ENCODE results near the gene BRPF3. TPM values are rescaled to one million over a fixed set of nuclear protein-coding genes. Genes with fewer than 3 reads are reported as not detected.

BRPF3 gene
- total RNA-seq, 1 experiment from 2014 or later, result 30.4 TPM

- no peak for TF ChIP-seq IRF1 (CRISPR knock-in tag; IDR thresholded peaks at IDR 0.05)
- no peak for TF ChIP-seq TCF7 (CRISPR knock-in tag; IDR thresholded peaks at IDR 0.05; ENCODE audit: low read depth)
Measured at GRCh38 chr6:36178544-36178943, 18.0 kb upstream of the BRPF3 start (continued).

GRCh38 chr6:36180126-36180525 lies 16.4 kb upstream of the BRPF3 start:
- ChIA-PET CTCF (no interaction called here), POLR2A (no interaction called here)
- DNase-seq (ENCODE audit: low spot score) (no peak), ATAC-seq (no peak)
- no peak overlapping the region for H3K27ac Mint-ChIP-seq
- peaks cover 17% of the 10 kb centered on the region for H3K36me3 Mint-ChIP-seq
- peaks cover 19% of the 10 kb centered on the region for H3K9me3 Mint-ChIP-seq
- H3K4me1 Mint-ChIP-seq, result no peaks in the 10 kb centered on the region
- no peak overlapping the region for H3K4me3 Mint-ChIP-seq
- TF ChIP-seq ELF4 (CRISPR knock-in tag; IDR thresholded peaks at IDR 0.05; ENCODE audit: low read depth), result no peak
- no peak for TF ChIP-seq ZNF425 (CRISPR knock-in tag; conservative IDR thresholded peaks at IDR 0.05)
- TF ChIP-seq AR (CRISPR knock-in tag; IDR thresholded peaks at IDR 0.05), result no peak
- no peak for TF ChIP-seq SP1 (CRISPR knock-in tag; conservative IDR thresholded peaks at IDR 0.05)
- no peak for TF ChIP-seq ZNF532 (CRISPR knock-in tag; IDR thresholded peaks at IDR 0.05; ENCODE audit: borderline replicate concordance)
- no peak for TF ChIP-seq RORB (CRISPR knock-in tag; IDR thresholded peaks at IDR 0.05)
- TF ChIP-seq JUN (CRISPR knock-in tag; IDR thresholded peaks at IDR 0.05), result no peak
- no peak for TF ChIP-seq TCF7 (CRISPR knock-in tag; IDR thresholded peaks at IDR 0.05; ENCODE audit: low read depth)
- TF ChIP-seq ZNF671 (CRISPR knock-in tag; IDR thresholded peaks at IDR 0.05), result no peak
- no peak for TF ChIP-seq ATF2 (CRISPR knock-in tag; IDR thresholded peaks at IDR 0.05; ENCODE audit: borderline replicate concordance, low read depth)
- TF ChIP-seq IRF2 (CRISPR knock-in tag; IDR thresholded peaks at IDR 0.05; ENCODE audit: borderline replicate concordance, low read depth), result no peak
- no peak for TF ChIP-seq ZNF121 (CRISPR knock-in tag; IDR thresholded peaks at IDR 0.05)
- no peak for TF ChIP-seq KAT7 (CRISPR knock-in tag; IDR thresholded peaks at IDR 0.05; ENCODE audit: borderline replicate concordance)
- TF ChIP-seq SMAD3 (CRISPR knock-in tag; IDR thresholded peaks at IDR 0.05; ENCODE audit: borderline replicate concordance), result no peak
- TF ChIP-seq FOXK1 (CRISPR knock-in tag; IDR thresholded peaks at IDR 0.05), result no peak
- no peak for TF ChIP-seq AFF4 (CRISPR knock-in tag; IDR thresholded peaks at IDR 0.05; ENCODE audit: borderline replicate concordance)
- TF ChIP-seq E2F5 (CRISPR knock-in tag; IDR thresholded peaks at IDR 0.05), result no peak
- TF ChIP-seq ZMAT4 (CRISPR knock-in tag; IDR thresholded peaks at IDR 0.05), result no peak
- H3K27me3 Mint-ChIP-seq (ENCODE audit: low read depth), result peaks cover 4% of the 10 kb centered on the region

Data from WTC11 (cell line).